Measurements from ENCODE around the gene BPIFB6.

The BPIFB6 gene

GRCh38 chr20:33064572-33065287 lies 33.3 kb downstream of the BPIFB6 start:
- DNase-seq (ENCODE audit: low spot score): no peak

GRCh38 chr20:33065785-33066184 lies 34.3 kb downstream of the BPIFB6 start:
- DNase-seq (ENCODE audit: low spot score): no peak

GRCh38 chr20:33067806-33068205 lies 36.4 kb downstream of the BPIFB6 start:
- DNase-seq (ENCODE audit: low spot score): no peak

DNA sequence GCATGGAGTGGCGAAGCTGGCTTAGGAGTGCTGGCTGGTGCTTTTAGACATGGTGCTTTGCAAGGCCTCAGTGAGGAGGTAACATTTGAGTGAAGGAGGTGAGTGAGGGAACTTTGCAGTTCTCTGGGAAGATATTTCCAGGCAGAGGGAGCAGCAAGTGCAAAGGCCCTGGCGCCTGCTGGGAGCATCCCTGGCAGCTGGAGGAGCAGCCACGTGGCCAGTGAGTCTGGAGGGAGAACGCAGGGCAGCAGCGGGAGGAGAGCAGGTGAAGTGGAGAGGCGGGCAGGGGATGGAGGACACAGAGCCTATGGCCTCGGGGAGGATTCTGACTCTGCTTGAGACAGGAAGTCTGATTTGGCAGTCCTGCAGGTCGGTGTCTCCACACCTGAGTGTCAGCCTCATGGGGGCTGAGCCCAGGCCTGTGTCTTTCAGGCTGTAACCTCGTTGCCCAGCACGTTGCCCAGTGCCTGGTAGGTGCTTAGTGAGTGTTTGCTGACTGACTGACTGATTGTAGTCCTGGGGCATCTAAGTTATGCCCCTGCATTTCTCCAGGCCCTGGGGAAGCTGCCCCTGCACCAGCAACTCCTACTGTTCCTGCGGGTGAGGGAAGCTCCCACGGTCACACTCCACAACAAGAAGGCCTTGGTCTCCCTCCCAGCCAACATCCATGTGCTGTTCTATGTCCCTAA lies 36.9 kb downstream of the BPIFB6 start:
- DNase-seq (ENCODE audit: low spot score): no peak

DNA sequence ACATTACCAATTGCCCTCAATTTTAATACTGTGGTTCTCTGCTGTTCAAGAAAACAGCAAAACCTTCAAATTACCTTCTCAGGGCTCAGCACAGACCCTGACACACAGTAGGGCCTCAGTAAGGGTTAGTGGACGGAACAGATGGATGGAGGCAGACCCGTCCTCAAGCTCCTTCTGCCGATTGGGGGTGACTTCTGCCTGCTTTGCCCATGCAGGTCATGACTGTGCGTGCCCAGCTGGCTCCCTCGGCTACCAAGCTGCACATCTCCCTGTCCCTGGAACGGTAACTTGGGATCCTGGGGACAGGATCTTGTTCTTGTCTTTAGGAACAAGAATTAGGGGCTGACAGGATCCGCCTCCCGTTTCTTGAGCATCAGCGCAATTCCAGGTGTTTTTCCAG lies 38.2 kb downstream of the BPIFB6 start:
- DNase-seq (ENCODE audit: low spot score): no peak

DNA sequence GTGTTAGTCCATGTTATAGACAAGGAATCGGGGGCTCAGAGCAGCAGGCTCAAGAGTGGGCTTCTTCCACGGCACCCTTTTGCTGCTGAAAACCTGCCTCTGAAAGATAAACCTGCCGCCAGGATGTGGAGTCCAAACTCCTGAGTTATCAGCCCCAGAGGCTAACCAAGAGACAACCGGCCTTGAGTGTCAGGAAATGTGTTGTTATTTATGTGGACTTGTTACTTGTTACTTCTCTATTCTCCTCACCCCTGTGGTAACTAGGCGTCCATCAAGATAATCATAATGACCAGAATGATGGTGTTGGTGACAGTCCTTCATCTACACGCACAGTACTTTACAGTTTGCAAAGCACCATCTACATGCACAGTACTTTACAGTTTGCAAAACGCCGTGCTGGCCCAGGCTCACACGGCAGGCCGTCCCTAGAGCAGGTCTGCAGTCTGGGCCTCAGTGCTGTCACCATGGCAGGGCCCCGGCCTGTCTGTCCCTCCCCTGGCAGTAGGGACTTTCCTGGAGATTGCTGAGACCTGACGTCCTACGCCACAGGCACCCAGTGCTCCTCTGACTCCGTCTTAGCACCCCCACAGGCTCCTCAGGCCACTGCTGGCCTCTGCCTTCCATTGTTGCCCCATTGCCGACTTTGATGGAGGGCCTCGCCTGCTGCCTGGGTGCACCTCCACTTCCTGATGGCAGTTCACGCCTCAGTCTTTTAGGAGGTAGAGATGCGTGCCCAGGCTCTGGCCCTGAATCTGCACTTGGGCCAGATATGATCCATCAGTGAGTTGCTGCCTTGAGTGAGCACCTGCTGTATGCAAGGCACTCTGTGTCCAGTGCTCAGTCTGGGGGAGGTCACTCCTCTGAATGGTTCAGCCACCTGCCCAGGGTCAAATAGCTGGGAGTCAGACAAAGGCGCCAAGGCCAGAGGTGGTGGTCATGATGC lies 38.9 kb downstream of the BPIFB6 start:
- no peak for DNase-seq (ENCODE audit: low spot score)

DNA sequence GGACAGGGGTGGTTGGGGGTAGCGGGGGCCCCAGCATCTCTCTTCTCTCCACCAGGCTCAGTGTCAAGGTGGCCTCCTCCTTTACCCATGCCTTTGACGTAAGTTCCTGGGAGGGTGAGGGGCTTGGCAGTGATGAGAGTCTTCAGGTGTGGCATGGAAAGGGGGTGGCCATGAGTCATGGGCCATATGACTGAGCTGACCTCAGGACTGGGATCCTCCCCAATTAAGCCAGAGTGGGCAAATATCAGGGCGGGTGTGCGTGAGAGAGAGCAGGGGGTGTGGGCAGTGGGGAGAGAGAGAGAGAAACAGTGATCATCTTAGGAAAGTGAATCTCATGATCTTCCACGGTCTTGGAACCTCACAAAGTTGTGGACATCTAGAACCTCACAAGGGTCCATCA lies 39.8 kb downstream of the BPIFB6 start:
- no peak for DNase-seq (ENCODE audit: low spot score)

GRCh38 chr20:33072362-33072761 lies 40.9 kb downstream of the BPIFB6 start:
- no peak for DNase-seq (ENCODE audit: low spot score)

DNA sequence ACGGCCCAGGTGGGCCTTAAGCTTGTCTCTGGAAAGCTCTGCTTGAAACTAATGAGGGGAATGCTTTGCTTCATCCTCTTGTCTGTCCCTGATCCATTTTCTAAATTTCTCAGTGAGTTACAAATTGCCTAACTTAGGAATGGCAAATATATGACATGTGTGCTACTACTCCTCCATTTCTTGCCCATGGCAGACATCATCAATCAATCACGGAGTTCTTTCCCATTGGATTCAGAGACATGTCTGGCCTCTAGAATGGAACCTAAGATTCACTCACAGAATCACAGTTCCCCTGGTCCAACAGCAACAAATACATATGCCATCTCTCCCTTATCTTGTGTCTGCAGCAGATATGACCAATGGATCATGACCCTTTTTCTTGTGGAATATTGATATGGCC lies 41.4 kb downstream of the BPIFB6 start:
- no peak for DNase-seq (ENCODE audit: low spot score)

- DNase-seq (ENCODE audit: low spot score): no peak
Observed at GRCh38 chr20:33074675-33075074, 43.2 kb downstream of the BPIFB6 start.

DNA sequence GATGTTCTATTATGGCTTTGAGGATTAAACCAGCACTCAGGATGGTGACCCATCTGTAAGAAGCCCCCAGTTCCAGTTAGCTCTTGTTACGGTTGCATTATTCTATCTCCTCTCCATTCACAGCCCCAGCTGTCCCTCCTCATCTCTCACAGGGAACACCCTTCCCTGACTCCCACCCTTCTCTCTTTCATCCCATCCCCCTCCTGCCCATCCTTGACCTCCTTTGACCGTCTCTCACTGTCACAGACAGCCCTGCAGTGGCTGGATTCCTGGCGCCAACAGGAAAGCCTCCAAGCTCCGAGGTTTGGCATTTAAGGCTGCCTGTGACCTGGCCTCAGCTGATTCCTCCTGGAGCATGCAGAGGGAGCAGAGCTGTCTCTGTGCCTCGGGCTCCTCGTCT lies 43.8 kb downstream of the BPIFB6 start:
- DNase-seq (ENCODE audit: low spot score): no peak

GRCh38 chr20:33076662-33077372 lies 45.4 kb downstream of the BPIFB6 start:
- DNase-seq (ENCODE audit: low spot score): peak; percentile 45

GRCh38 chr20:33079259-33079658 lies 47.8 kb downstream of the BPIFB6 start, which contains the start of gene BPIFB4:
Gene BPIFB4, plus strand, starts transcription at chr20:33079643. Its CDS starts 1,884 bp downstream, at chr20:33081527.
- no peak for DNase-seq (ENCODE audit: low spot score)

GRCh38 chr20:33081411-33082154 lies 50.1 kb downstream of the BPIFB6 start:
- DNase-seq (ENCODE audit: low spot score): no peak

DNA sequence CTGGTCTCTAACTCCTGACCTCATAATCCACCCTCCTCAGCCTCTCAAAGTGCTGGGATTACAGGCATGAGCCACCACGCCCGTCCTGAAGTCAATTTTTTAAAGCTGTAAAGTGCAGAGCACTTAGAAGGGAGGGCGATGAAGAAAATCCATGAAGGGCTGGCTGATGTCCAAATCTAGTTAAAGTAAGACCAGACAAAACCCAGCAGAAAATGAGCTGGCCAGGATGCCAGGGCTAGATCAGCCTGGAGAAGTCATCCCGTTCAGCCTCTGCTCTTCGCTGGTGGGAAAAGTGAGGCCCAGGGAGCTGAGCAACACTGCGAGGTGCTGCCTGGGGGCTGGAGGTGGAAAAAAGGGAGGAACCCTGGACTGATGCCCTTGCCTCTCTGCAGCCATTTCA lies 51.1 kb downstream of the BPIFB6 start:
- no peak for DNase-seq (ENCODE audit: low spot score)

GRCh38 chr20:33083544-33084340 lies 52.3 kb downstream of the BPIFB6 start:
- no peak for DNase-seq (ENCODE audit: low spot score)

GRCh38 chr20:33084722-33085121 lies 53.3 kb downstream of the BPIFB6 start:
- no peak for DNase-seq (ENCODE audit: low spot score)

DNA sequence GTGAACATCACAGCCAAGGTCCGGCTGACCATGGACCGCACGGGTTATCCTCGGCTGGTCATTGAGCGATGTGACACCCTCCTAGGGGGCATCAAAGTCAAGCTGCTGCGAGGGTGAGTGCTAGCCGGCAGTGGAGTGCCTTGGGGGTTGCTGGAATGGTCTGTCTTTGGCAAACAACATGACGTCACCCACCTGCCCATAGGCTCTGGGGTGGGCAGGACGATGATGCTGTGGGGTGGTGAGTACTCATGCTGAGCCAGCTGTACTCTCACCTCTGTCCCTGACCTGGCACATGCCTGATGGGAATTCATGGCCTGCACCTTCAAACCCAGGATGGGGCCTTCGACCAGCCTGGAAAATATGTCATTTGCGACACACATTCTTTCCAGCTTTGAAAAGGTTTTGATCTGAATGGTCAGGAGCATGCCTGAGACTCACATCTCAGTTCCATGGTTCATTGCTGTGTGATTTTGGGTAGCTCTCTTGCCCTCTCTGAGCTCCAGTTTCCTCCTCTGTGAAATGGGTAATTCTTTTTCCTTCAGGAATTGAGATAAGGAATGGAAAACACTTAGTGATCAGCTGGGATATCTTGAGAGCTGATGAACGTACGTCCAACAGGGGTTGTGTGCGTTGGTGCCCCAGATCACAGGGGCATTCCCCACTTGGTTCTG lies 54.7 kb downstream of the BPIFB6 start:
- no peak for DNase-seq (ENCODE audit: low spot score)

- DNase-seq (ENCODE audit: low spot score): no peak
Observed at GRCh38 chr20:33091147-33091546, 59.7 kb downstream of the BPIFB6 start.

DNA sequence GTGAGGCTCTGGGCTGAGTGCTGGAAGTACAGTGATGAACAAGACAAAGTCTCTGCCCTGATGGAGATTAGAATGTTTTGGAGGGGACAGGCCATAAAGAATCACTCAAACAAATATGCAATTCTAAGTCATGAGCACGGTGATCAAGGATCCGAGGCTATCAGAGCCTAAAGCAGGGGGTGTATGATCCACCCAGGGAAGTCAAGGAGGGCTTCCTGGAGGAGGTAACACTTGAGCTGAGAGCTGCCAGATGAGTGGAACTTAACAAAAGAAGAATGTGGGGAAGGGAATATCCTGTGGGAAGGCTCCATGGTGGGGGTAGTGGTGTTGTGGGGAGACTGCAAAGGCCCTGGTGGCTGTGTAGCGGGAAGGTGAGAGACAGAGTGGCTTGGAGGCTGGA lies 60.2 kb downstream of the BPIFB6 start:
- no peak for DNase-seq (ENCODE audit: low spot score)
